H9 (cell line): Measurements from ENCODE around the gene FGFR4. TPM values are rescaled to one million over a fixed set of nuclear protein-coding genes. Genes with fewer than 3 reads are reported as not detected.

Source experiments
- DNase-seq: peaks from one replicate; pipeline ENCODE4 v3.0.0-alpha.2; 2017
- H2AFZ ChIP-seq: one replicate; pipeline ENCODE4 v1.6.1; 2013; ENCODE audit warnings: mild to moderate bottlenecking, low read length, control low read depth, moderate library complexity
- H2AK5ac ChIP-seq: 2 replicates; pipeline ENCODE4 v1.6.1; 2013; ENCODE audit warnings: low read length, control low read depth, mixed read lengths; ENCODE audit not compliant: insufficient read length
- H2BK120ac ChIP-seq: one replicate; pipeline ENCODE4 v1.6.1; 2013; ENCODE audit warnings: low read depth, mild to moderate bottlenecking, low read length, control low read depth, inconsistent platforms; ENCODE audit not compliant: poor library complexity, severe bottlenecking
- H2BK12ac ChIP-seq: 2 replicates; pipeline ENCODE4 v1.6.1; 2013; ENCODE audit warnings: low read length, control low read depth, mixed read lengths, low read depth; ENCODE audit not compliant: insufficient read length
- H2BK15ac ChIP-seq: 2 replicates; pipeline ENCODE4 v1.6.1; 2013; ENCODE audit warnings: low read depth, low read length, control low read depth
- H2BK20ac ChIP-seq: one replicate; pipeline ENCODE4 v1.6.1; 2013; ENCODE audit warnings: low read depth, mild to moderate bottlenecking, low read length, control low read depth, inconsistent platforms; ENCODE audit not compliant: poor library complexity, severe bottlenecking
- H2BK5ac ChIP-seq: 2 replicates; pipeline ENCODE4 v1.6.1; 2013; ENCODE audit warnings: low read length, control low read depth, mixed read lengths; ENCODE audit not compliant: insufficient read length
- H3K14ac ChIP-seq: 2 replicates; pipeline ENCODE4 v1.6.1; 2013; ENCODE audit warnings: low read length, control low read depth; ENCODE audit not compliant: insufficient read depth
- H3K18ac ChIP-seq: 2 replicates; pipeline ENCODE4 v1.6.1; 2013; ENCODE audit warnings: low read depth, mild to moderate bottlenecking, mixed read lengths, low read length, control low read depth; ENCODE audit not compliant: insufficient read length
- H3K23ac ChIP-seq: 2 replicates; pipeline ENCODE4 v1.6.1; 2013; ENCODE audit warnings: low read length, control low read depth, mixed read lengths, low read depth; ENCODE audit not compliant: insufficient read length
- H3K23me2 ChIP-seq: 2 replicates; pipeline ENCODE4 v1.6.1; 2013; ENCODE audit warnings: low read depth, mild to moderate bottlenecking, mixed read lengths, low read length, control low read depth; ENCODE audit not compliant: insufficient read length, poor library complexity, severe bottlenecking
- H3K27ac ChIP-seq: 2 replicates; pipeline ENCODE4 v1.5.1; 2013; ENCODE audit warnings: low read length, control low read depth, mixed read lengths, low read depth; ENCODE audit not compliant: insufficient read length
- H3K27me3 ChIP-seq: 2 replicates; pipeline ENCODE4 v1.6.1; 2013; ENCODE audit warnings: low read length, control low read depth, inconsistent platforms; ENCODE audit not compliant: insufficient read depth
- H3K4ac ChIP-seq: 2 replicates; pipeline ENCODE4 v1.6.1; 2013; ENCODE audit warnings: low read depth, mild to moderate bottlenecking, control low read depth, inconsistent platforms, low read length, moderate library complexity
- H3K4me1 ChIP-seq: 2 replicates; pipeline ENCODE4 v1.6.1; 2013; ENCODE audit warnings: low read length, control low read depth, inconsistent platforms; ENCODE audit not compliant: insufficient read depth
- H3K4me2 ChIP-seq: 2 replicates; pipeline ENCODE4 v1.6.1; 2013; ENCODE audit warnings: low read length, control low read depth, mixed read lengths; ENCODE audit not compliant: insufficient read length, insufficient read depth
- H3K56ac ChIP-seq: 2 replicates; pipeline ENCODE4 v1.6.1; 2013; ENCODE audit warnings: low read depth, mild to moderate bottlenecking, mixed read lengths, low read length, control low read depth; ENCODE audit not compliant: insufficient read length
- H3K79me1 ChIP-seq: 2 replicates; pipeline ENCODE4 v1.6.1; 2013; ENCODE audit warnings: low read depth, mild to moderate bottlenecking, moderate library complexity, low read length, control low read depth, inconsistent platforms; ENCODE audit not compliant: insufficient read depth, poor library complexity, severe bottlenecking
- H3K79me2 ChIP-seq: 2 replicates; pipeline ENCODE4 v1.6.1; 2013; ENCODE audit warnings: low read length, control low read depth, inconsistent platforms; ENCODE audit not compliant: insufficient read depth
- H3K9ac ChIP-seq: 2 replicates; pipeline ENCODE4 v1.6.1; 2013; ENCODE audit warnings: low read length, control low read depth, mixed read lengths; ENCODE audit not compliant: insufficient read length; ENCODE audit errors: extremely low read depth
- H3K9me3 ChIP-seq: one replicate; pipeline ENCODE4 v1.6.1; 2013; ENCODE audit warnings: low read depth, low read length, inconsistent platforms; ENCODE audit not compliant: control insufficient read depth
- H3T11ph ChIP-seq: one replicate; pipeline ENCODE4 v1.6.1; 2013; ENCODE audit warnings: mild to moderate bottlenecking, low read length, control low read depth, inconsistent platforms
- H4K20me1 ChIP-seq: one replicate; pipeline ENCODE4 v1.6.1; 2013; ENCODE audit not compliant: control insufficient read depth, insufficient read length, insufficient read depth
- H4K5ac ChIP-seq: 2 replicates; pipeline ENCODE4 v1.6.1; 2013; ENCODE audit warnings: low read depth, mild to moderate bottlenecking, mixed read lengths, low read length, control low read depth; ENCODE audit not compliant: insufficient read length
- H4K8ac ChIP-seq: replicated peaks from 2 replicates; pipeline ENCODE4 v1.6.1; 2013; ENCODE audit warnings: low read length, control low read depth, mixed read lengths, low read depth; ENCODE audit not compliant: insufficient read length
- H4K91ac ChIP-seq: 2 replicates; pipeline ENCODE4 v1.6.1; 2013; ENCODE audit warnings: low read depth, mild to moderate bottlenecking, moderate library complexity, mixed read lengths, low read length, control low read depth; ENCODE audit not compliant: insufficient read length
- H3K27ac Mint-ChIP-seq, 3 experiments: 2 replicates in 2 of 3; 3 replicates in 1 of 3; pipeline ENCODE4 v1.8.0; 2020 to 2021; ENCODE audit warnings: mixed read lengths in 3 of 3, mild to moderate bottlenecking in 1 of 3, moderate library complexity in 1 of 3
- H3K27me3 Mint-ChIP-seq: 2 replicates; pipeline ENCODE4 v1.8.0; 2021; ENCODE audit warnings: low read depth, mild to moderate bottlenecking, moderate library complexity, mixed read lengths
- H3K36me3 Mint-ChIP-seq, 3 experiments: 2 replicates in 2 of 3; 3 replicates in 1 of 3; pipeline ENCODE4 v1.8.0; 2020 to 2021; ENCODE audit warnings: low read depth in 3 of 3, mixed read lengths in 3 of 3; ENCODE audit not compliant: insufficient read depth in 1 of 3
- H3K4me1 Mint-ChIP-seq, 2 experiments: 2 replicates each; pipeline ENCODE4 v1.8.0; 2020; ENCODE audit warnings: mixed read lengths in 2 of 2
- H3K4me3 Mint-ChIP-seq, 2 experiments: 2 replicates in 1 of 2; 3 replicates in 1 of 2; pipeline ENCODE4 v1.8.0; 2020 to 2021; ENCODE audit warnings: mild to moderate bottlenecking in 2 of 2, mixed read lengths in 2 of 2, moderate library complexity in 1 of 2
- H3K9me3 Mint-ChIP-seq, 2 experiments: 2 replicates in 1 of 2; 3 replicates in 1 of 2; pipeline ENCODE4 v1.8.0; 2020; ENCODE audit warnings: mild to moderate bottlenecking in 2 of 2, mixed read lengths in 2 of 2, moderate library complexity in 1 of 2
- WGBS: extraction: QIAGEN DNeasy Blood & Tissue Kit; methylation state at CpG from one replicate; pipeline ENCODE4 v1.1.7; 2013; ENCODE audit warnings: missing lambda C conversion rate, low lambda C conversion rate, mixed read lengths; ENCODE audit not compliant: insufficient read length; ENCODE audit errors: extremely low coverage; 5-methylcytosine and 5-hydroxymethylcytosine counted together
- total RNA-seq: library from RNA; stranded (reverse); gene quantifications from 2 replicates; pipeline ENCODE4 v1.2.1, GENCODE V29; 2021
- TF ChIP-seq, protein P1 (sequence below): fragments of 200-600 bp; sonication (generic); conservative IDR thresholded peaks from 3 replicates; pipeline ENCODE4 v1.8.0; 2021; ENCODE audit warnings: antibody characterized with exemption, mild to moderate bottlenecking

FGFR4 gene
- total RNA-seq, 1 experiment from 2014 or later = 52.8 TPM

DNA sequence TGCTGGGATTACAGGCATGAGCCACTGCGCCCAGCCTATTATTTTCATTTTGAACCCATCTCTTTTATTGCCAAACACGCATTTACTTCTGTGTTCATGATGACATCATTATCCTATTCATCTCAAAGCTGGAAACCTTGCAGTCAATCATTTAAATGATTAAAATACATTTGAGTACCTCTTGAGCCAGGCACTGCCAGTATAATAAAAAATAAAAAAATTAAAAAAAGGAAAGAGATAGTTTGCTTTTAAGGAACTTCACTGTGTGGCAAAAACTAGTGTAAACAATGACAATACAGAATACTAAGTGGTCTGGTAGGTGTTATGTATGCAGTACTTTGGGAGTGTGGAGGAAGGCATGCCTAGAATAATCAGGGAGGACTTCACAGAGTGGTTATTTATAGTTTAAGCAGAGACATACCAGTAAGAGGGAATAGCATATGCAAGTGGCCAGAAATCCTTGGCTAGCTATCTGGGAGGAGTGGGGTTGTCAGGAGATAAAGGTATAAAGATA lies 55.4 kb downstream of the FGFR4 start:
- Histone ChIP-seq H3K23ac (no peak overlapping the region), H2BK5ac (no peak overlapping the region), H2BK20ac (no peak overlapping the region), H2AFZ (no peak overlapping the region), H3K56ac (no peak overlapping the region), H4K91ac (no peak overlapping the region), H3K79me1 (peaks cover 4% of the 10 kb centered on the region), H4K8ac (no peak overlapping the region), H2BK15ac (no peak overlapping the region), H2AK5ac (no peak overlapping the region), H3K27ac (no peak overlapping the region), H3K18ac (no peak overlapping the region), H3K27me3 (no peaks in the 10 kb centered on the region), H3K4me1 (no peaks in the 10 kb centered on the region), H3T11ph (no peak overlapping the region), H3K14ac (no peak overlapping the region), H4K5ac (no peak overlapping the region), H3K4me2 (no peak overlapping the region), H2BK120ac (no peak overlapping the region), H3K9ac (no peak overlapping the region), H3K23me2 (no peaks in the 10 kb centered on the region), H4K20me1 (no peaks in the 10 kb centered on the region), H3K79me2 (peaks cover 57% of the 10 kb centered on the region; the same call in 1 of the 2 replicates), H3K4ac (no peak overlapping the region), H3K9me3 (no peaks in the 10 kb centered on the region), H2BK12ac (no peak overlapping the region)
- no peak overlapping the region for H3K4me3 Mint-ChIP-seq
- peaks cover 2 to 15% of the 10 kb centered on the region in 2 experiments for H3K4me1 Mint-ChIP-seq
- TF ChIP-seq, protein P1, sequence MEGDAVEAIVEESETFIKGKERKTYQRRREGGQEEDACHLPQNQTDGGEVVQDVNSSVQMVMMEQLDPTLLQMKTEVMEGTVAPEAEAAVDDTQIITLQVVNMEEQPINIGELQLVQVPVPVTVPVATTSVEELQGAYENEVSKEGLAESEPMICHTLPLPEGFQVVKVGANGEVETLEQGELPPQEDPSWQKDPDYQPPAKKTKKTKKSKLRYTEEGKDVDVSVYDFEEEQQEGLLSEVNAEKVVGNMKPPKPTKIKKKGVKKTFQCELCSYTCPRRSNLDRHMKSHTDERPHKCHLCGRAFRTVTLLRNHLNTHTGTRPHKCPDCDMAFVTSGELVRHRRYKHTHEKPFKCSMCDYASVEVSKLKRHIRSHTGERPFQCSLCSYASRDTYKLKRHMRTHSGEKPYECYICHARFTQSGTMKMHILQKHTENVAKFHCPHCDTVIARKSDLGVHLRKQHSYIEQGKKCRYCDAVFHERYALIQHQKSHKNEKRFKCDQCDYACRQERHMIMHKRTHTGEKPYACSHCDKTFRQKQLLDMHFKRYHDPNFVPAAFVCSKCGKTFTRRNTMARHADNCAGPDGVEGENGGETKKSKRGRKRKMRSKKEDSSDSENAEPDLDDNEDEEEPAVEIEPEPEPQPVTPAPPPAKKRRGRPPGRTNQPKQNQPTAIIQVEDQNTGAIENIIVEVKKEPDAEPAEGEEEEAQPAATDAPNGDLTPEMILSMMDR = no peak
- no peaks in the 10 kb centered on the region for H3K9me3 Mint-ChIP-seq
- peaks cover 21 to 90% (median 74%) of the 10 kb centered on the region in 3 experiments for H3K36me3 Mint-ChIP-seq
- H3K27me3 Mint-ChIP-seq = no peaks in the 10 kb centered on the region
- DNase-seq = no peak
- WGBS = no CpG with 5 or more reads among the region's 2 CpGs
- H3K27ac Mint-ChIP-seq = no peak overlapping the region; a peak in 1 of 7 replicates
